OCI-LY1 (cell line): Measurements from ENCODE around the gene GPR160.

Source experiments
- H2AFZ ChIP-seq: fragments of 200-600 bp; sonication (generic), shearing (Covaris generic); 2 replicates; pipeline ENCODE4 v1.6.0; 2014; ENCODE audit warnings: antibody characterized with exemption, mild to moderate bottlenecking, low read length
- H3F3A ChIP-seq: fragments of 200-600 bp; sonication (generic), shearing (Covaris generic); 2 replicates; pipeline ENCODE4 v1.6.0; 2014; ENCODE audit warnings: mild to moderate bottlenecking, antibody characterized with exemption, low read length, moderate library complexity; ENCODE audit not compliant: insufficient read depth
- H3K27ac ChIP-seq: fragments of 200-600 bp; sonication (generic); 2 replicates; pipeline ENCODE4 v1.5.1; 2014; ENCODE audit warnings: low read length, mixed run types, mild to moderate bottlenecking, low read depth; ENCODE audit not compliant: poor library complexity, severe bottlenecking
- H3K27me3 ChIP-seq: fragments of 200-600 bp; sonication (generic); 2 replicates; pipeline ENCODE4 v1.6.0; 2014; ENCODE audit warnings: antibody characterized with exemption, mild to moderate bottlenecking, low read length, moderate library complexity; ENCODE audit not compliant: insufficient read depth
- H3K36me3 ChIP-seq: fragments of 200-600 bp; sonication (generic); 2 replicates; pipeline ENCODE4 v1.6.1; 2014; ENCODE audit warnings: mild to moderate bottlenecking, antibody characterized with exemption, low read length, moderate library complexity, mixed read lengths; ENCODE audit not compliant: insufficient read depth
- H3K4me1 ChIP-seq: fragments of 200-600 bp; sonication (generic); 2 replicates; pipeline ENCODE4 v1.5.1; 2014; ENCODE audit warnings: mild to moderate bottlenecking, low read length, moderate library complexity; ENCODE audit not compliant: insufficient read depth, severe bottlenecking
- H3K4me2 ChIP-seq: fragments of 200-600 bp; sonication (generic), shearing (Covaris generic); 2 replicates; pipeline ENCODE4 v1.6.1; 2014; ENCODE audit warnings: low read length
- H3K4me3 ChIP-seq: fragments of 200-600 bp; sonication (generic); 2 replicates; pipeline ENCODE4 v1.5.1; 2014; ENCODE audit warnings: low read length, low read depth, mild to moderate bottlenecking, mixed read lengths; ENCODE audit not compliant: poor library complexity, severe bottlenecking
- H3K79me2 ChIP-seq: fragments of 200-600 bp; shearing (Covaris generic); 2 replicates; pipeline ENCODE4 v1.6.1; 2016; ENCODE audit warnings: mixed run types, low read length, mixed read lengths; ENCODE audit not compliant: insufficient read depth
- H3K9ac ChIP-seq: fragments of 200-600 bp; sonication (generic), shearing (Covaris generic); 2 replicates; pipeline ENCODE4 v1.6.1; 2014; ENCODE audit warnings: mild to moderate bottlenecking, low read length, mixed read lengths
- H3K9me2 ChIP-seq: fragments of 200-600 bp; sonication (generic), shearing (Covaris generic); 2 replicates; pipeline ENCODE4 v1.6.1; 2014; ENCODE audit warnings: low read depth, mild to moderate bottlenecking, low read length, mixed read lengths
- H3K9me3 ChIP-seq: fragments of 200-600 bp; shearing (Covaris generic); 2 replicates; pipeline ENCODE4 v1.6.1; 2014; ENCODE audit warnings: low read length, mixed read lengths
- H4K20me1 ChIP-seq: fragments of 200-600 bp; sonication (generic), shearing (Covaris generic); 2 replicates; pipeline ENCODE4 v1.6.0; 2016; ENCODE audit warnings: mild to moderate bottlenecking, low read length; ENCODE audit not compliant: insufficient read depth
- CTCF ChIP-seq: fragments of 200-600 bp; sonication (generic), shearing (Covaris generic); IDR thresholded peaks from 2 replicates; pipeline ENCODE4 v1.5.1; 2017; ENCODE audit warnings: mild to moderate bottlenecking, antibody characterized with exemption, low read length, moderate library complexity, mixed read lengths
- EZH2 ChIP-seq: fragments of 200-600 bp; sonication (generic), shearing (Covaris generic); IDR thresholded peaks from 2 replicates; pipeline ENCODE4 v1.8.0; 2017; ENCODE audit warnings: borderline replicate concordance, mixed run types, mild to moderate bottlenecking, antibody characterized with exemption, low read length, moderate library complexity, mixed read lengths

The GPR160 gene

GRCh38 chr3:170075441-170076091 is 37.8 kb downstream of the GPR160 start:
- Histone ChIP-seq H3K27me3 (no peaks in the 10 kb centered on the region), H3K9ac (no peak overlapping the region), H3K4me2 (no peak overlapping the region), H3K79me2 (no peaks in the 10 kb centered on the region), H4K20me1 (no peaks in the 10 kb centered on the region), H3K36me3 (no peaks in the 10 kb centered on the region; the same call in none of the 2 replicates), H3K9me2 (no peaks in the 10 kb centered on the region), H3F3A (no peaks in the 10 kb centered on the region), H3K4me3 (no peak overlapping the region), H2AFZ (no peak overlapping the region), H3K4me1 (no peaks in the 10 kb centered on the region), H3K9me3 (no peaks in the 10 kb centered on the region; the same call in 1 of the 2 replicates), H3K27ac (no peak overlapping the region)
- no peak for TF ChIP-seq EZH2
- no peak for TF ChIP-seq CTCF

- no peaks in the 10 kb centered on the region for H3K79me2 ChIP-seq
- no peaks in the 10 kb centered on the region; the same call in 1 of the 2 replicates for H3K36me3 ChIP-seq
- no peak overlapping the region for H2AFZ ChIP-seq
- no peak overlapping the region for H3K4me2 ChIP-seq
- H3F3A ChIP-seq = no peaks in the 10 kb centered on the region
- H3K9ac ChIP-seq = no peak overlapping the region
- TF ChIP-seq EZH2 = no peak
- TF ChIP-seq CTCF = no peak
- H4K20me1 ChIP-seq = no peaks in the 10 kb centered on the region
- H3K9me3 ChIP-seq = no peaks in the 10 kb centered on the region; the same call in 1 of the 2 replicates
- no peaks in the 10 kb centered on the region for H3K9me2 ChIP-seq
- no peaks in the 10 kb centered on the region for H3K4me1 ChIP-seq
- no peaks in the 10 kb centered on the region for H3K27me3 ChIP-seq
- no peak overlapping the region for H3K4me3 ChIP-seq
- H3K27ac ChIP-seq = no peak overlapping the region
These were observed 39.0 kb downstream of the GPR160 start for GRCh38 chr3:170076715-170077238.

GRCh38 chr3:170077361-170077760 is 39.6 kb downstream of the GPR160 start:
- Histone ChIP-seq H3K9me2 (no peaks in the 10 kb centered on the region), H4K20me1 (no peaks in the 10 kb centered on the region), H3K36me3 (peaks cover 3% of the 10 kb centered on the region; the same call in 1 of the 2 replicates), H3K27ac (no peak overlapping the region), H2AFZ (no peak overlapping the region), H3K4me1 (no peaks in the 10 kb centered on the region), H3K79me2 (no peaks in the 10 kb centered on the region), H3K4me3 (no peak overlapping the region), H3F3A (no peaks in the 10 kb centered on the region), H3K4me2 (no peak overlapping the region), H3K27me3 (no peaks in the 10 kb centered on the region), H3K9me3 (no peaks in the 10 kb centered on the region; the same call in 1 of the 2 replicates), H3K9ac (no peak overlapping the region)
- TF ChIP-seq EZH2 (no peak), CTCF (no peak)
